Measurements from ENCODE around the gene ZSCAN5C.
"Not testable (repeated sequence)": the region's sequence is repeated elsewhere in the genome, so short reads cannot be mapped to it uniquely, and the experiment has no call there.

The ZSCAN5C gene

DNA sequence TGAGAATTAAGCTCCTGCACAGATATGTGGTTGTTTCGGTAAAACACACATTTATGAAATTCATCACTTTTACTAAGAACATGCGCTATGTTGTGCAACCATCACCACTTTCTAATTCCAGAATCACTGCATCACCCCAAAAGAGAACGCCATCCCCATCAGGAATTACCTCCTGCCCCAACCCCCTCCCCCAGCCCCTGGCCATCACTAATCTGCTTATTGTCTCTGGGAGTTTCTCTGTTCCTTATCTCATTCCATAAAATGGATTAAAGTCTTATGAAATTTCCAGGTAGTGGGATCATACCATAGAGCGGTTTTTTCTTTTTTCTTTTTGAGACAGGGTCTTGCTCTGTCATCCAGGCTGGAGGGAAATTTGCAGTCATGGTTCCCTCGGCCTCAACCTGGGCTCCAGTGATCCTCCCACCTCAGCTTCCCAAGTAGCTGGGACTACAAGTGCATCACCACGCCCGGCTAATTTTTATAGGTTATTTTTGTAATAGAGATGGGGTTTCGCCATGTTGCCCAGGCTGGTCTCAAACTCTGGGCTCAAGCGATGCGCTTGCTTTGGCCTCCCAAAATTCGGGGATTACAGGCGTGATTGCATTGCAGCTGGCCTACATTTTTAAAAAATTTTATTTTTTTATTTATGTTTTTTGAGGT is 8.0 kb upstream of the ZSCAN5C start:
- H3K9me3 ChIP-seq (ENCODE audit: severe bottlenecking): no peaks in the 10 kb centered on the region
- TF ChIP-seq, protein P1, sequence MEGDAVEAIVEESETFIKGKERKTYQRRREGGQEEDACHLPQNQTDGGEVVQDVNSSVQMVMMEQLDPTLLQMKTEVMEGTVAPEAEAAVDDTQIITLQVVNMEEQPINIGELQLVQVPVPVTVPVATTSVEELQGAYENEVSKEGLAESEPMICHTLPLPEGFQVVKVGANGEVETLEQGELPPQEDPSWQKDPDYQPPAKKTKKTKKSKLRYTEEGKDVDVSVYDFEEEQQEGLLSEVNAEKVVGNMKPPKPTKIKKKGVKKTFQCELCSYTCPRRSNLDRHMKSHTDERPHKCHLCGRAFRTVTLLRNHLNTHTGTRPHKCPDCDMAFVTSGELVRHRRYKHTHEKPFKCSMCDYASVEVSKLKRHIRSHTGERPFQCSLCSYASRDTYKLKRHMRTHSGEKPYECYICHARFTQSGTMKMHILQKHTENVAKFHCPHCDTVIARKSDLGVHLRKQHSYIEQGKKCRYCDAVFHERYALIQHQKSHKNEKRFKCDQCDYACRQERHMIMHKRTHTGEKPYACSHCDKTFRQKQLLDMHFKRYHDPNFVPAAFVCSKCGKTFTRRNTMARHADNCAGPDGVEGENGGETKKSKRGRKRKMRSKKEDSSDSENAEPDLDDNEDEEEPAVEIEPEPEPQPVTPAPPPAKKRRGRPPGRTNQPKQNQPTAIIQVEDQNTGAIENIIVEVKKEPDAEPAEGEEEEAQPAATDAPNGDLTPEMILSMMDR (IDR thresholded peaks at IDR 0.05; ENCODE audit: low read depth, low read length): no peak
- H3K36me3 ChIP-seq: no peaks in the 10 kb centered on the region
- DNase-seq: peak; percentile 60
- peak overlapping the region; percentile 29 for H3K4me3 ChIP-seq (ENCODE audit: low read depth, low read length)
- H3K27ac ChIP-seq: peak overlapping the region; percentile 56
- H3K27me3 ChIP-seq (ENCODE audit: insufficient read depth, low read depth, severe bottlenecking): no peaks in the 10 kb centered on the region

DNA sequence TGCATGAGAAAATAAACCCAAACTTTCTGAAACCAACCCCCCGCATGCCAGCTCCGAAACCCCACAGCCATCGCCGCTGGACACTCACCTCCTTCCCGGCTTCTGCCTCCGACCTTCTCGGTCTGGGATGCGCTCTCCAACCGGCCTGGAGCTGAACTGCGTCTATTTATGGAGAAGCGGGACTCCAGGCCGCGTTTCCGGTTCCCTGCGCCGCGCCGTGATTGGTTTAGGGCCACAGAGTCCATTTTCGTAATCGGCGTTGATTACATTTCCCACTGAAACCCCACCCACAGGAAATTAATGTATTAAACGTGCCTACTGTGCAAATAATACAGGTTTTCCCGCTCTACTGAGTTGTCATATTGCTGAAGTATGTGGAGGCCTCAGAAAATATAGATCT is 4.4 kb upstream of the ZSCAN5C start, which contains the start of gene ZSCAN5B:
ZSCAN5B (minus strand) TSS at position 138 of the 400 bp plus-strand sequence. CDS start 4,731 bp downstream, outside the sequence.
- not testable (repeated sequence) for H3K27ac ChIP-seq; H3K27me3 ChIP-seq (ENCODE audit: insufficient read depth, low read depth, severe bottlenecking); H3K36me3 ChIP-seq; H3K4me3 ChIP-seq (ENCODE audit: low read depth, low read length); DNase-seq; H3K9me3 ChIP-seq (ENCODE audit: severe bottlenecking)

DNA sequence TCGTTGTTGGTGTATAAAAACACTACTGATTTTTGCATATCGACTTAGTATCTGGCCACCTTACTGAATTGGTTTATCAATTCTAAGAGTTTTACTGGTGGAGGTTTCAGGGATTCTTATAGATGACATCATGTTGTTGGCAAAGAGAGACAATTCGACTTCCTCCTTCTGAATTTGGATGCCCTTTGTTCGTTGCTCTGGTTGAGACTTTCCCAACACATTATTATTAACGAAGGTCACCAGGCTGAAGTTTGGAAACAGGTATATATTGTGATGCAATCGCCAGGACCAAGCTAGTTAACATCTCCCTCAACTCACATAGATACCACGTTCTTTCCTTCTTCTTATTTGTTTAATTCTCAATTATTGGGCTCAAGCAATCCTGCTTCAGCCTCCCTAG is 2.4 kb upstream of the ZSCAN5C start:
- DNase-seq: no peak
- Histone ChIP-seq H3K27me3 (ENCODE audit: insufficient read depth, low read depth, severe bottlenecking) (no peaks in the 10 kb centered on the region), H3K9me3 (ENCODE audit: severe bottlenecking) (no peaks in the 10 kb centered on the region), H3K4me3 (ENCODE audit: low read depth, low read length) (no peak overlapping the region), H3K27ac (no peak overlapping the region), H3K36me3 (no peaks in the 10 kb centered on the region)
- TF ChIP-seq, protein P1 (IDR thresholded peaks at IDR 0.05; ENCODE audit: low read depth, low read length): no peak

DNA sequence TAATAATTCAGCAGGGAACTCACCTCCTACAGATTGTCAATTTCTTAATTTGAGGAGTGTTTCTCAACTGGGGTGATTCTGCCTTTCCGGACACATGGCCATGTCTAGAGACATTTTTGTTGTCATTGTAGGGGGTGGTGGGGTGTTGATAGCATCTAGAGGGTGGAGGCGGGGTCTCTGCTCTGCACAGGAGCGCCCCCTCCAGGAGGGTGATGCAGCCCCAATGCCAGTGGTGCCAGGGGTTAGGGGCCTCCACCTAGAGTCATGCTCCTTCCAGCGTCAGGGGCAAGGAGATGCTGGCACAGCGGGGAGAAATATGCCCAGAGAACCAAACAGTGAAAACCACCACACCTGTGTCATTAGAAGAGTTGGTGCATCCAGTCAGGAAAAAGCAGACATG is 5.5 kb downstream of the ZSCAN5C start:
- H3K27me3 ChIP-seq (ENCODE audit: insufficient read depth, low read depth, severe bottlenecking); DNase-seq; H3K36me3 ChIP-seq; H3K9me3 ChIP-seq (ENCODE audit: severe bottlenecking); H3K4me3 ChIP-seq (ENCODE audit: low read depth, low read length); H3K27ac ChIP-seq: not testable (repeated sequence)

DNA sequence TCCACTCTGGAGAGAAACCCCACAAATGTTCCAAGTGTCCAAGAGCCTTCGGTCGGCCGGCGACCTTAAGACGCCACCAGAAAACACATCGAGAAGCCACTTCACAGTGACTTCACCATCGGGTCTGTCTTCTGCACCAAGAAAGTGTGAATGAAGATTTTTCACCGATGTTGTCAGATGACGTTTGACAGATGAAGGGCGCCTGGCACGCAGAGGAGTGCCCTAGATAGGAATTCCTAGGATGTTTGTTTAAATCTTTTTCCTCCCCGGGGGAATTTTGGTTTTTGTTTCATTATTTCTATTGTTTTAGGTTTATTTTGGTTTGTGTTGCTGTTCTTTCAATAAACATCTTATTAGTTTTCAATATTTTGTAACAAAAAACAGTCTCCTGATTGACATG is 7.0 kb downstream of the ZSCAN5C start:
- Histone ChIP-seq H3K27ac (no peak overlapping the region), H3K27me3 (ENCODE audit: insufficient read depth, low read depth, severe bottlenecking) (no peaks in the 10 kb centered on the region), H3K36me3 (no peaks in the 10 kb centered on the region), H3K9me3 (ENCODE audit: severe bottlenecking) (no peaks in the 10 kb centered on the region), H3K4me3 (ENCODE audit: low read depth, low read length) (no peak overlapping the region)
- TF ChIP-seq, protein P1 (IDR thresholded peaks at IDR 0.05; ENCODE audit: low read depth, low read length): no peak
- no peak for DNase-seq

DNA sequence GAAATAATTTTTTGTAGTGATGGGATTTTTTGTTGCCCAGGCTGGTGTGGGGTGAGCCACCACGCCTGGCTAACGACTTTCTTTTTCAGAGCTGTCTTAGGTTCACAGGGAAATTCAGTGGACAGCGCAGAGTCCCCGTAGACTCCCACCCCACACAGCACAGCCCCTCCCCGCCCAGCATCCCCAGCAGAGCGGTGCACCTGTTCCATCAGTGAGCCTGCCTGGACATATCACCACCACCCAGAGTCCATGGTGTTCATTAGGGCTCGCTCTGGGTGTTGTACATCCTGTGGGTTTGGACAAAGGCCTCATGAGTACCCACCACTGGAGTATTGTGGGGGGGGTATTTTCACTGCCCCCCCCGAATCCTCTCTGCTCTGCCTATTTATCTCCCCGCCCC is 8.0 kb downstream of the ZSCAN5C start:
- H3K27me3 ChIP-seq (ENCODE audit: insufficient read depth, low read depth, severe bottlenecking); H3K9me3 ChIP-seq (ENCODE audit: severe bottlenecking); DNase-seq; H3K36me3 ChIP-seq; H3K27ac ChIP-seq; H3K4me3 ChIP-seq (ENCODE audit: low read depth, low read length): not testable (repeated sequence)

DNA sequence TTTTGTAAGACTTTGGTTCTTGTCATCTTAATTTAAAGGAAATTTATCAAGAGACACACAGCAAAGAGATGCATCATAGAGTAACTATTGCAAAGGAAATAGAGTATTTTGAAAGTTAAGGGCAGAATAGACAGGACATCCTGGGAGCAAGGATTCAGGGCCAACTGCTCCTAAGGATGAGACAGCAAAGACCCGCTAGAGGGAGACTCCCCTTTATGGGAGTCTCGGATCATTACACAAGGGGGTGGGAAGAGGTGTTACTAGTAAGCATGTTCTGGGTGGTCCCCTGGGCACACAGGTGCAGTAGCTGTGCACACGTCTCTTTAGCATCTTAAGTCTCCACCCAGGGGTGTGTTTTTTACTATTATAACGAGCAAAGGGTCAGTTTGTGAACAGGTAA is 9.6 kb downstream of the ZSCAN5C start:
- Histone ChIP-seq H3K27me3 (ENCODE audit: insufficient read depth, low read depth, severe bottlenecking) (no peaks in the 10 kb centered on the region), H3K9me3 (ENCODE audit: severe bottlenecking) (no peaks in the 10 kb centered on the region), H3K36me3 (no peaks in the 10 kb centered on the region), H3K27ac (no peak overlapping the region), H3K4me3 (ENCODE audit: low read depth, low read length) (no peak overlapping the region)
- TF ChIP-seq, protein P1 (IDR thresholded peaks at IDR 0.05; ENCODE audit: low read depth, low read length): no peak
- no peak for DNase-seq

Measured in WERI-Rb-1 (cell line).